ENCODE results near the gene COPS3. TPM values are rescaled to one million over a fixed set of nuclear protein-coding genes. Genes with fewer than 3 reads are reported as not detected.

COPS3 gene
- total and polyA plus RNA-seq, 2 of the 4 experiments (the other 2 are of a cell fraction): 71.4 to 144 TPM

DNA sequence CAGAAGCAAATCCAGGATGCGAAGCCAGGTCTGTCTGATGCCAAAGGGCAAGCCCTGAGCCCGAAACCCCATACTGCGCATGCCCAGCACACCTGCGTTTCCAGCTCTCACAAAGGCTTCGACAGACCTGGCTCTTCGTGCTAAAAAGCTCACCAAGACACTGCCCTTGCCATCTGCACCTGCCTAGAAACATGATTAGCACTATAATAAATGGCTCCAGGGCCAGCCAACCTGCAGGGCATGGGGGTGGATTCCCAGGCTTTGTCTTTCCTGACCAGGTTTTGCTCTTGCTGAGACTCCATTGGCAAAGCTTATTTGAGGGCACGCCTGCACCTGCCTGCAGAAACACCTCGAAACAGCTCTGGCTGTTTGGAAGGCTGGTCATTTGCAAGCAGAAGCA lies 60.5 kb downstream of the COPS3 start:
- Histone ChIP-seq H3K23ac (ENCODE audit: low read depth, low read length) (no peak overlapping the region), H3K27me3 (ENCODE audit: control insufficient read depth, insufficient read depth, low read length) (no peaks in the 10 kb centered on the region), H3K9me3 (ENCODE audit: control insufficient read depth, insufficient read depth, low read length) (no peaks in the 10 kb centered on the region), H3K4me3 (ENCODE audit: insufficient read depth, low read depth, low read length) (no peak overlapping the region), H2AK9ac (replicated peaks; ENCODE audit: low read depth, low read length, poor library complexity) (no peak overlapping the region), H3K79me1 (ENCODE audit: low read depth in 1 of 2, low read length in 2 of 2) (peaks cover 3 to 49% of the 10 kb centered on the region in 2 experiments; a peak in 3 of 4 replicates), H3K9me1 (ENCODE audit: insufficient read depth, low read length) (0 out of 2 replicates have a peak, but pooled peaks cover 8% of the 10 kb centered on the region), H2BK120ac (ENCODE audit: low read depth, low read length) (no peak overlapping the region), H2BK20ac (ENCODE audit: low read depth, low read length) (no peak overlapping the region), H3K36me3 (ENCODE audit: control insufficient read depth, insufficient read depth, low read length) (peaks cover 89% of the 10 kb centered on the region), H4K91ac (ENCODE audit: insufficient read depth, low read depth, low read length) (no peak overlapping the region), H3K4ac (ENCODE audit: low read depth, low read length) (no peak overlapping the region), H2AK5ac (ENCODE audit: low read depth, low read length) (no peak overlapping the region), H4K8ac (ENCODE audit: low read depth in 2 of 2, low read length in 2 of 2) (no peak overlapping the region), H4K5ac (ENCODE audit: low read depth, low read length) (no peak overlapping the region), H3K27ac (ENCODE audit: insufficient read depth, low read length) (no peak overlapping the region), H2AFZ (replicated peaks; ENCODE audit: low read length, poor library complexity) (no peak overlapping the region), H2BK15ac (ENCODE audit: low read depth, low read length) (no peak overlapping the region), H3K4me2 (ENCODE audit: low read depth, low read length) (no peak overlapping the region), H3K18ac (ENCODE audit: low read depth, low read length) (no peak overlapping the region), H3K9ac (ENCODE audit: low read depth, low read length) (no peak overlapping the region), H3K14ac (replicated peaks; ENCODE audit: low read depth, low read length) (no peak overlapping the region), H3K56ac (ENCODE audit: extremely low read depth, insufficient read depth, low read length) (no peak overlapping the region), H3K4me1 (ENCODE audit: control insufficient read depth, insufficient read depth, low read length) (no peaks in the 10 kb centered on the region), H2BK5ac (ENCODE audit: low read depth, low read length, poor library complexity, severe bottlenecking) (no peak overlapping the region), H4K20me1 (ENCODE audit: insufficient read depth, low read length) (peaks cover 18% of the 10 kb centered on the region)
- ATAC-seq (ENCODE audit: low read depth) (no peak), DNase-seq (no peak)
- WGBS, 2 experiments (ENCODE audit: extremely low coverage in 2 of 2, insufficient read length in 1 of 2): 100% methylated on average over 3 of the region's 8 CpGs; no CpG with 5 or more reads in 1 of the 2 experiments
- intact Hi-C loops (cut with micrococcal nuclease) (no loop called here), in situ Hi-C loops (cut with MboI; ENCODE audit: low sequenced_read_pairs) (no loop called here), dilution Hi-C loops (cut with HindIII; ENCODE audit: low sequenced_read_pairs, unreplicated experiment) (no loop called here)
- POLR2A ChIA-PET (ENCODE audit: unreplicated experiment): no interaction called here
- no TSS peak for BruUV-seq (replicated peaks)
- TF ChIP-seq SMC3 (IDR thresholded peaks at IDR 0.05; ENCODE audit: low read depth, low read length) (no peak), BHLHE40 (IDR thresholded peaks at IDR 0.05; ENCODE audit: low read depth, low read length) (no peak), FOS (IDR thresholded peaks at IDR 0.05; ENCODE audit: low read depth, low read length) (no peak), MXI1 (IDR thresholded peaks at IDR 0.05; ENCODE audit: borderline replicate concordance, low read depth, low read length) (no peak), RCOR1 (IDR thresholded peaks at IDR 0.05; ENCODE audit: insufficient replicate concordance, low read length) (no peak), MAFK (IDR thresholded peaks at IDR 0.05; ENCODE audit: low read depth, low read length) (no peak), RAD21 (IDR thresholded peaks at IDR 0.05; ENCODE audit: low read length) (no peak), POLR2A (IDR thresholded peaks at IDR 0.05; ENCODE audit: low read depth, low read length) (no peak), CHD1 (IDR thresholded peaks at IDR 0.05; ENCODE audit: low read depth, low read length) (no peak), NFE2L2 (IDR thresholded peaks at IDR 0.05; ENCODE audit: low read depth, low read length) (no peak), RFX5 (IDR thresholded peaks at IDR 0.05; ENCODE audit: low read depth, low read length) (no peak), MAZ (IDR thresholded peaks at IDR 0.05; ENCODE audit: borderline replicate concordance, low read depth, low read length) (no peak), CEBPB (IDR thresholded peaks at IDR 0.05; ENCODE audit: low read depth, low read length) (no peak)
- TF ChIP-seq, protein P1, sequence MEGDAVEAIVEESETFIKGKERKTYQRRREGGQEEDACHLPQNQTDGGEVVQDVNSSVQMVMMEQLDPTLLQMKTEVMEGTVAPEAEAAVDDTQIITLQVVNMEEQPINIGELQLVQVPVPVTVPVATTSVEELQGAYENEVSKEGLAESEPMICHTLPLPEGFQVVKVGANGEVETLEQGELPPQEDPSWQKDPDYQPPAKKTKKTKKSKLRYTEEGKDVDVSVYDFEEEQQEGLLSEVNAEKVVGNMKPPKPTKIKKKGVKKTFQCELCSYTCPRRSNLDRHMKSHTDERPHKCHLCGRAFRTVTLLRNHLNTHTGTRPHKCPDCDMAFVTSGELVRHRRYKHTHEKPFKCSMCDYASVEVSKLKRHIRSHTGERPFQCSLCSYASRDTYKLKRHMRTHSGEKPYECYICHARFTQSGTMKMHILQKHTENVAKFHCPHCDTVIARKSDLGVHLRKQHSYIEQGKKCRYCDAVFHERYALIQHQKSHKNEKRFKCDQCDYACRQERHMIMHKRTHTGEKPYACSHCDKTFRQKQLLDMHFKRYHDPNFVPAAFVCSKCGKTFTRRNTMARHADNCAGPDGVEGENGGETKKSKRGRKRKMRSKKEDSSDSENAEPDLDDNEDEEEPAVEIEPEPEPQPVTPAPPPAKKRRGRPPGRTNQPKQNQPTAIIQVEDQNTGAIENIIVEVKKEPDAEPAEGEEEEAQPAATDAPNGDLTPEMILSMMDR (conservative IDR thresholded peaks at IDR 0.05; ENCODE audit: low read depth, low read length): no peak
- TF ChIP-seq, protein P2, sequence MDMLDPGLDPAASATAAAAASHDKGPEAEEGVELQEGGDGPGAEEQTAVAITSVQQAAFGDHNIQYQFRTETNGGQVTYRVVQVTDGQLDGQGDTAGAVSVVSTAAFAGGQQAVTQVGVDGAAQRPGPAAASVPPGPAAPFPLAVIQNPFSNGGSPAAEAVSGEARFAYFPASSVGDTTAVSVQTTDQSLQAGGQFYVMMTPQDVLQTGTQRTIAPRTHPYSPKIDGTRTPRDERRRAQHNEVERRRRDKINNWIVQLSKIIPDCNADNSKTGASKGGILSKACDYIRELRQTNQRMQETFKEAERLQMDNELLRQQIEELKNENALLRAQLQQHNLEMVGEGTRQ (IDR thresholded peaks at IDR 0.05; ENCODE audit: low read depth, low read length): no peak
- TF ChIP-seq, protein P3, sequence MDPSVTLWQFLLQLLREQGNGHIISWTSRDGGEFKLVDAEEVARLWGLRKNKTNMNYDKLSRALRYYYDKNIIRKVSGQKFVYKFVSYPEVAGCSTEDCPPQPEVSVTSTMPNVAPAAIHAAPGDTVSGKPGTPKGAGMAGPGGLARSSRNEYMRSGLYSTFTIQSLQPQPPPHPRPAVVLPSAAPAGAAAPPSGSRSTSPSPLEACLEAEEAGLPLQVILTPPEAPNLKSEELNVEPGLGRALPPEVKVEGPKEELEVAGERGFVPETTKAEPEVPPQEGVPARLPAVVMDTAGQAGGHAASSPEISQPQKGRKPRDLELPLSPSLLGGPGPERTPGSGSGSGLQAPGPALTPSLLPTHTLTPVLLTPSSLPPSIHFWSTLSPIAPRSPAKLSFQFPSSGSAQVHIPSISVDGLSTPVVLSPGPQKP (IDR thresholded peaks at IDR 0.05; ENCODE audit: borderline replicate concordance, low read depth, low read length): no peak
- CTCF ChIA-PET: no interaction called here
